GM12878 (cell line): ENCODE measurements around the gene OPN1SW. TPM values are rescaled to one million over a fixed set of nuclear protein-coding genes. Genes with fewer than 3 reads are reported as not detected.

Source experiments
- ATAC-seq: fragments of 200-7000 bp; cut with Tn5 transposase; 3 replicates; pipeline ENCODE4 v1.9.1; 2020; ENCODE audit warnings: mild to moderate bottlenecking, moderate library complexity
- BruUV-seq: library from RNA; stranded (reverse); fragments of 400-500 nt; replicated peaks from 2 replicates; lab custom pipeline; 2021; lab: Mats Ljungman, UMichigan
- CTCF ChIA-PET: fragments of 300-600 bp; sonication (Branson Sonifier 250); formaldehyde crosslinking; extraction: SDS; loops from one replicate; lab custom pipeline; 2021; ENCODE audit warnings: inconsistent platforms; lab: Yijun Ruan, JAX
- POLR2A ChIA-PET: fragments of 350-600 bp; formaldehyde crosslinking; extraction: SDS; loops from one replicate; lab custom pipeline; 2021; ENCODE audit warnings: inconsistent platforms; lab: Charles Lee
- RAD21 ChIA-PET: fragments of 300-600 bp; sonication (Branson Sonifier 250); formaldehyde crosslinking; loops from one replicate; lab custom pipeline; 2023; ENCODE audit warnings: antibody characterized with exemption; ENCODE audit not compliant: unreplicated experiment; lab: Charles Lee
- SMC1A ChIA-PET: fragments of 300-600 bp; sonication (Branson Sonifier 250); formaldehyde crosslinking; loops from one replicate; lab custom pipeline; 2023; ENCODE audit not compliant: unreplicated experiment, uncharacterized antibody; lab: Charles Lee
- DNase-seq: peaks from one replicate; pipeline ENCODE4 v3.0.0-alpha.2; 2011; ENCODE audit warnings: low read depth, low spot score
- FAIRE-seq: peaks from 3 replicates; lab custom pipeline; 2011; peaks lifted over from hg19 to GRCh38; lab: Jason Lieb, UNC
- H2AFZ ChIP-seq: 2 replicates; pipeline ENCODE4 v1.6.0; 2011; ENCODE audit warnings: low read depth, low read length, control low read depth; ENCODE audit not compliant: control insufficient read depth
- H3K27ac ChIP-seq: 2 replicates; pipeline ENCODE4 v1.5.1; 2011; ENCODE audit warnings: control low read depth; ENCODE audit not compliant: control insufficient read depth, insufficient read depth
- H3K27me3 ChIP-seq, 2 experiments: replicated peaks in 1 of 2; 2 replicates each; pipeline versions ENCODE4 v1.6.0 to v1.6.1; 2011; ENCODE audit warnings: low read length in 1 of 2; ENCODE audit not compliant: control insufficient read depth in 2 of 2, insufficient read depth in 2 of 2
- H3K36me3 ChIP-seq, 2 experiments: 2 replicates each; pipeline ENCODE4 v1.5.1; 2011; ENCODE audit warnings: low read length in 1 of 2; ENCODE audit not compliant: control insufficient read depth in 2 of 2, insufficient read depth in 2 of 2
- H3K4me1 ChIP-seq: 2 replicates; pipeline ENCODE4 v1.6.1; 2011; ENCODE audit warnings: mild to moderate bottlenecking, low read length, moderate library complexity, mixed read lengths; ENCODE audit not compliant: control insufficient read depth, insufficient read depth
- H3K4me2 ChIP-seq: 2 replicates; pipeline ENCODE4 v1.6.0; 2011; ENCODE audit warnings: control low read depth; ENCODE audit not compliant: control insufficient read depth, insufficient read depth
- H3K4me3 ChIP-seq: fragments of 200-600 bp; sonication (generic); 2 replicates; pipeline ENCODE4 v1.5.1; 2016
- H3K79me2 ChIP-seq: 2 replicates; pipeline ENCODE4 v1.6.0; 2011; ENCODE audit warnings: low read length; ENCODE audit not compliant: control insufficient read depth, insufficient read depth
- H3K9ac ChIP-seq: 2 replicates; pipeline ENCODE4 v1.8.0; 2011; ENCODE audit warnings: low read length, control low read depth, mixed read lengths; ENCODE audit not compliant: control insufficient read depth, insufficient read depth
- H3K9me3 ChIP-seq: replicated peaks from 3 replicates; pipeline ENCODE4 v1.5.1; 2011; ENCODE audit warnings: mild to moderate bottlenecking, low read length; ENCODE audit not compliant: control insufficient read depth, insufficient read depth
- H4K20me1 ChIP-seq: 2 replicates; pipeline ENCODE4 v1.6.0; 2011; ENCODE audit not compliant: control insufficient read depth, insufficient read depth
- ESRRA ChIP-seq: IDR thresholded peaks from 2 replicates; pipeline ENCODE4 v1.6.1; 2012; ENCODE audit warnings: mild to moderate bottlenecking, low read length, improper control_type of control experiment
- ETV6 ChIP-seq, 2 experiments: fragments of 450-650 bp in 1 of 2; IDR thresholded peaks in 1 of 2; conservative IDR thresholded peaks in 1 of 2; 2 replicates each; pipeline ENCODE4 v1.6.1; 2014; ENCODE audit warnings: antibody characterized with exemption in 1 of 2, borderline replicate concordance in 1 of 2, low read depth in 1 of 2, mild to moderate bottlenecking in 1 of 2, moderate library complexity in 1 of 2
- FOXM1 ChIP-seq: IDR thresholded peaks from 2 replicates; pipeline ENCODE4 v1.6.1; 2012; ENCODE audit warnings: low read depth, mild to moderate bottlenecking, inconsistent platforms, low read length, moderate library complexity
- HDGF ChIP-seq: fragments of 450-650 bp; IDR thresholded peaks from 2 replicates; pipeline ENCODE4 v1.6.1; 2016; ENCODE audit warnings: antibody characterized with exemption
- IRF4 ChIP-seq: IDR thresholded peaks from 2 replicates; pipeline ENCODE4 v1.6.1; 2011; ENCODE audit warnings: low read depth, low read length
- KAT2A ChIP-seq: conservative IDR thresholded peaks from 2 replicates; pipeline ENCODE4 v1.6.1; 2011; ENCODE audit warnings: low read depth, low read length; ENCODE audit not compliant: control insufficient read depth
- MEF2B ChIP-seq: fragments of 450-650 bp; IDR thresholded peaks from 2 replicates; pipeline ENCODE4 v1.6.1; 2018; ENCODE audit warnings: mild to moderate bottlenecking, moderate library complexity; ENCODE audit not compliant: partially characterized antibody, poor library complexity, severe bottlenecking
- NFYB ChIP-seq: IDR thresholded peaks from 2 replicates; pipeline ENCODE4 v1.6.1; 2011; ENCODE audit warnings: low read depth, mild to moderate bottlenecking, low read length, improper control_type of control experiment, moderate library complexity; ENCODE audit not compliant: insufficient read depth
- RAD21 ChIP-seq: IDR thresholded peaks from 2 replicates; pipeline ENCODE4 v1.6.1; 2011; ENCODE audit warnings: mild to moderate bottlenecking, low read depth, low read length, moderate library complexity; ENCODE audit not compliant: insufficient read depth
- TBL1XR1 ChIP-seq: IDR thresholded peaks from 2 replicates; pipeline ENCODE4 v1.6.1; 2012; ENCODE audit warnings: low read depth, low read length, improper control_type of control experiment
- ZNF24 ChIP-seq: fragments of 450-650 bp; IDR thresholded peaks from 2 replicates; pipeline ENCODE4 v1.6.1; 2017; ENCODE audit warnings: antibody characterized with exemption, mild to moderate bottlenecking
- ZNF622 ChIP-seq: fragments of 450-650 bp; IDR thresholded peaks from 2 replicates; pipeline ENCODE4 v1.6.1; 2017; ENCODE audit warnings: mild to moderate bottlenecking, inconsistent platforms
- WGBS: methylation state at CpG from one replicate; pipeline ENCODE4 v1.1.6; 2016; ENCODE audit warnings: low lambda C conversion rate; ENCODE audit not compliant: insufficient replicate concordance, insufficient coverage; ENCODE audit errors: missing lambda C conversion rate; 5-methylcytosine and 5-hydroxymethylcytosine counted together
- in situ Hi-C: fragments of 300-500 bp; cut with MboI; formaldehyde crosslinking; loops from 9 replicates; pipeline ENCODE4 v1.14.3; 2018; ENCODE audit warnings: mixed read lengths
- intact Hi-C: fragments of 100-400 bp; cut with micrococcal nuclease; formaldehyde crosslinking; loops from one replicate; pipeline ENCODE4 v1.14.2; 2022; ENCODE audit not compliant: unreplicated experiment
- polyA plus RNA-seq, 11 experiments: library from polyadenylated mRNA; depleted of rRNA in 4 of 11; unstranded in 6 of 11; stranded (reverse) in 5 of 11; fragments of >200 nt; fragmentation: Nextera tagmentation in 4 of 11; fragmentation: Illumina TruSeq in 1 of 11; extraction: Ambion mirVana in 4 of 11; extraction: Trizol in 1 of 11; gene quantifications; 1 replicate in 1 of 11; 2 replicates in 10 of 11; pipeline versions ENCODE4 v1.2.1 to v1.2.3, GENCODE V29; 2011 to 2016; ENCODE audit warnings: inconsistent platforms in 2 of 11, missing spikeins in 2 of 11, low read depth in 1 of 11
- total RNA-seq, 4 experiments: library from RNA; depleted of rRNA in 3 of 4; stranded (reverse); fragments of >200 nt in 3 of 4; fragmentation: Illumina TruSeq in 1 of 4; extraction: Trizol in 1 of 4; gene quantifications; 2 replicates each; pipeline versions ENCODE4 v1.2.1 to v1.2.3, GENCODE V29; 2013 to 2021
- TF ChIP-seq, protein P1 (sequence below): IDR thresholded peaks from 2 replicates; pipeline ENCODE4 v1.6.1; 2012; ENCODE audit warnings: low read depth, low read length, improper control_type of control experiment
- TF ChIP-seq, protein P2 (sequence below): fragments of 450-650 bp; IDR thresholded peaks from 2 replicates; pipeline ENCODE4 v1.6.1; 2017; ENCODE audit warnings: borderline replicate concordance

The OPN1SW gene
- total and polyA plus RNA-seq, 10 of the 15 experiments (the other 5 are each of a cell fraction or from before 2014, with no cell fraction given), result 0.11 to 0.35 (median 0.19) TPM; not detected in 6

DNA sequence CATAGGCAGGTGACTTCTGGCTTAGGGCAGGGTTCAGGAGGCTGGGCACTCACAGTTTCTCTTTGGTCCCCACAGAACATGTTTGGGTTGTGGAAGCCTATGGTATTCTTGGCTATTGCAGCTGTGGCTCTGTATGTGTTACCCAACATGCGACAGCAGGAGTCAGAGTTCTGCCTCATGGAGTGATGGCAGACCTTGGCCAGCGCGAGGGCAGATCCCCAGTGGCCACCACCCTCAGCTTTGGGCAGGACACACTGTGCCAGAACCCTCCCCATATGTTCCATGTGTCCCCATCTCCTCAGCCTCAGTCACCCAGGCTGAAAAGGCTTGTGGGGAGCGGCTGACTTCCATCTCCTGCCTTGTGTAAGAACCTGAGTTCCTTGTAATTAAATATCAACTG, 46.1 kb upstream of the OPN1SW start:
- Histone ChIP-seq H3K4me3 (no peak overlapping the region), H3K9me3 (no peaks in the 10 kb centered on the region), H3K79me2 (no peaks in the 10 kb centered on the region), H3K36me3 (no peaks in the 10 kb centered on the region), H3K27me3 (peaks cover 3 to 5% of the 10 kb centered on the region in 2 experiments; a peak in 3 of 4 replicates), H3K9ac (no peak overlapping the region), H2AFZ (no peak overlapping the region), H3K27ac (no peak overlapping the region), H3K4me2 (no peak overlapping the region), H4K20me1 (no peaks in the 10 kb centered on the region), H3K4me1 (no peaks in the 10 kb centered on the region)
- BruUV-seq, result no TSS peak
- POLR2A ChIA-PET, result no interaction called here
- WGBS, result 70% methylated on average over 4 of the region's 4 CpGs
- RAD21 ChIA-PET, result no interaction called here
- DNase-seq, result no peak
- no peak for ATAC-seq
- TF ChIP-seq, protein P1, sequence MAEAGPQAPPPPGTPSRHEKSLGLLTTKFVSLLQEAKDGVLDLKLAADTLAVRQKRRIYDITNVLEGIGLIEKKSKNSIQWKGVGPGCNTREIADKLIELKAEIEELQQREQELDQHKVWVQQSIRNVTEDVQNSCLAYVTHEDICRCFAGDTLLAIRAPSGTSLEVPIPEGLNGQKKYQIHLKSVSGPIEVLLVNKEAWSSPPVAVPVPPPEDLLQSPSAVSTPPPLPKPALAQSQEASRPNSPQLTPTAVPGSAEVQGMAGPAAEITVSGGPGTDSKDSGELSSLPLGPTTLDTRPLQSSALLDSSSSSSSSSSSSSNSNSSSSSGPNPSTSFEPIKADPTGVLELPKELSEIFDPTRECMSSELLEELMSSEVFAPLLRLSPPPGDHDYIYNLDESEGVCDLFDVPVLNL, result no peak
- TF ChIP-seq TBL1XR1, result no peak
- no peak for TF ChIP-seq ETV6 (conservative IDR thresholded peaks at IDR 0.05 in 1 of 2, IDR thresholded peaks at IDR 0.05 in 1 of 2; ENCODE audit: borderline replicate concordance in 1 of 2, low read depth in 1 of 2)
- no peak for TF ChIP-seq ZNF24
- TF ChIP-seq HDGF, result no peak
- no peak for TF ChIP-seq NFYB
- CTCF ChIA-PET, result no interaction called here
- in situ Hi-C loops, result no loop called here
- FAIRE-seq, result no peak
- SMC1A ChIA-PET, result interaction anchor here (0.7 kb wide), 1 partner anchor 22 kb away, joined by 3 read pairs; no protein-coding TSS in a partner anchor
- intact Hi-C loops, result no loop called here

DNA sequence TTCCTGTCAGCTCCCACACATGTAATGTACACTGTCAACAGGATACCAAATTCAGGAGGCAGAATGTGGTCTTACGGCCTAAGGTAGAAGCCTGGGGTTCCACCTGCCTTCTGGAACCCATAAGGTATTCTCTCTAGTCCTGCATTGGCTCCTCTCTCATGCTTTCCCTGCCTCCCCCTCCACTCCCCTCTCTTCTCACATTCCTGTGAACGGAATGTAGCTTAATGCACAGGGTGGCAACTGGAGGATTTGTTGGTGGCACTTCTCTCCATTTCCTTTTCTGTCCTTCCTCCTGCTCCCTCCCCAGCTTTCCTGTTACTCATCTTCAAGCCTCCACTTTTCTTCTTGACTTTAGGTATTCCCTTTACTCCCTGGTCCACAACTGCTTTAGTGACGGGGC, 43.1 kb upstream of the OPN1SW start:
- no peak overlapping the region for H3K4me2 ChIP-seq
- H3K79me2 ChIP-seq, result no peaks in the 10 kb centered on the region
- DNase-seq (no peak), FAIRE-seq (no peak), ATAC-seq (no peak)
- intact Hi-C loops (no loop called here), in situ Hi-C loops (no loop called here)
- H3K27me3 ChIP-seq, result peaks cover 0 to 5% of the 10 kb centered on the region in 2 experiments; a peak in 2 of 4 replicates
- no peaks in the 10 kb centered on the region for H3K9me3 ChIP-seq
- no peak overlapping the region for H3K9ac ChIP-seq
- BruUV-seq, result no TSS peak
- H3K4me1 ChIP-seq, result no peaks in the 10 kb centered on the region
- no peak overlapping the region for H3K4me3 ChIP-seq
- H4K20me1 ChIP-seq, result no peaks in the 10 kb centered on the region
- ChIA-PET SMC1A (no interaction called here), CTCF (interaction anchor here (0.7 kb wide), 1 partner anchor 282 kb away, joined by 3 read pairs; no protein-coding TSS in a partner anchor), POLR2A (interaction anchor here (1.1 kb wide), 1 partner anchor 31 kb away, joined by 4 read pairs; no protein-coding TSS in a partner anchor), RAD21 (no interaction called here)
- WGBS, result 35% methylated on average over 3 of the region's 3 CpGs
- H2AFZ ChIP-seq, result no peak overlapping the region
- no peak overlapping the region for H3K27ac ChIP-seq
- H3K36me3 ChIP-seq, result no peaks in the 10 kb centered on the region
- TF ChIP-seq IRF4, result no peak
- TF ChIP-seq, protein P2, sequence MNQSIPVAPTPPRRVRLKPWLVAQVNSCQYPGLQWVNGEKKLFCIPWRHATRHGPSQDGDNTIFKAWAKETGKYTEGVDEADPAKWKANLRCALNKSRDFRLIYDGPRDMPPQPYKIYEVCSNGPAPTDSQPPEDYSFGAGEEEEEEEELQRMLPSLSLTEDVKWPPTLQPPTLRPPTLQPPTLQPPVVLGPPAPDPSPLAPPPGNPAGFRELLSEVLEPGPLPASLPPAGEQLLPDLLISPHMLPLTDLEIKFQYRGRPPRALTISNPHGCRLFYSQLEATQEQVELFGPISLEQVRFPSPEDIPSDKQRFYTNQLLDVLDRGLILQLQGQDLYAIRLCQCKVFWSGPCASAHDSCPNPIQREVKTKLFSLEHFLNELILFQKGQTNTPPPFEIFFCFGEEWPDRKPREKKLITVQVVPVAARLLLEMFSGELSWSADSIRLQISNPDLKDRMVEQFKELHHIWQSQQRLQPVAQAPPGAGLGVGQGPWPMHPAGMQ, result no peak
- no peak for TF ChIP-seq KAT2A
- no peak for TF ChIP-seq RAD21
- TF ChIP-seq ESRRA, result no peak
- TF ChIP-seq FOXM1, result no peak
- no peak for TF ChIP-seq ZNF622
- no peak for TF ChIP-seq MEF2B
